Motor neuron (in vitro differentiated cells): ENCODE measurements around the gene LONP1. TPM values are rescaled to one million over a fixed set of nuclear protein-coding genes. Genes with fewer than 3 reads are reported as not detected.

ENCODE experiments used
- ATAC-seq, 8 experiments: fragments of 200-7000 bp; cut with Tn5 transposase; replicated peaks in 6 of 8; 2 replicates each; pipeline ENCODE4 v1.8.0; 2021; ENCODE audit warnings: mild to moderate bottlenecking in 8 of 8, moderate library complexity in 8 of 8
- H3K27ac ChIP-seq, 2 donors: fragments of 250-450 bp; sonication (Bioruptor Pico); 2 replicates each; pipeline ENCODE4 v1.9.0; 2021; ENCODE audit warnings: antibody characterized with exemption in 2 of 2, mild to moderate bottlenecking in 2 of 2, moderate library complexity in 1 of 2
- H3K4me1 ChIP-seq, 2 donors: fragments of 250-450 bp; sonication (Bioruptor Pico); replicated peaks in 1 of 2; 2 replicates each; pipeline ENCODE4 v1.6.1; 2021; ENCODE audit warnings: antibody characterized with exemption in 2 of 2, mild to moderate bottlenecking in 2 of 2, moderate library complexity in 1 of 2
- H3K4me3 ChIP-seq, 5 donors: fragments of 250-450 bp; sonication (Bioruptor Pico); 2 replicates each; pipeline ENCODE4 v1.9.0; 2021; ENCODE audit warnings: antibody characterized with exemption in 5 of 5, mild to moderate bottlenecking in 5 of 5, moderate library complexity in 4 of 5
- WGBS, 10 experiments: fragments of 450-650 bp; shearing (Covaris generic); methylation state at CpG; one replicate each; pipeline ENCODE4 v1.0.0; 2022; 5-methylcytosine and 5-hydroxymethylcytosine counted together
- in situ Hi-C, 9 experiments: fragments of 400-800 bp; cut with MboI; loops; one replicate each; pipeline ENCODE4 v1.15.0; 2021; ENCODE audit warnings: low sequenced_read_pairs in 9 of 9, low pct_unique_long_range_greater_than_20kb in 2 of 9; ENCODE audit not compliant: unreplicated experiment in 9 of 9
- total RNA-seq, 8 experiments: library from RNA; unstranded; fragments of 300-600 nt; gene quantifications; 2 replicates each; pipeline versions ENCODE4 v1.2.3 to v1.2.4, GENCODE V29; 2022

LONP1 gene
- total RNA-seq, 8 experiments from 2014 or later: 49.8 to 109 (median 94.9) TPM

GRCh38 chr19:5686326-5686646 lies 33.7 kb downstream of the LONP1 start:
- H3K27ac ChIP-seq: peak overlapping the region in 1 of 2 donors; percentile 45
- peak overlapping the region; percentile 24 to 43 (median 41) for H3K4me3 ChIP-seq
- H3K4me1 ChIP-seq: peaks cover 4 to 13% of the 10 kb centered on the region in 2 donors
- ATAC-seq: no peak
- WGBS, 10 experiments: 0 to 50% methylated on average over 1 to 5 of the region's 16 CpGs; no CpG with 5 or more reads in 8 of the 10 experiments
- in situ Hi-C loops: no loop called here

- H3K4me3 ChIP-seq: no peak overlapping the region
- ATAC-seq: no peak
- H3K27ac ChIP-seq: no peak overlapping the region
- 67 to 100% (median 96%) methylated on average over 3 to 9 of the region's 22 CpGs; no CpG with 5 or more reads in 2 of the 10 experiments for WGBS, 10 experiments
- in situ Hi-C loops: no loop called here
- peaks cover 4 to 12% of the 10 kb centered on the region in 2 donors for H3K4me1 ChIP-seq
Observed at GRCh38 chr19:5684694-5685430, 35.1 kb downstream of the LONP1 start.

DNA sequence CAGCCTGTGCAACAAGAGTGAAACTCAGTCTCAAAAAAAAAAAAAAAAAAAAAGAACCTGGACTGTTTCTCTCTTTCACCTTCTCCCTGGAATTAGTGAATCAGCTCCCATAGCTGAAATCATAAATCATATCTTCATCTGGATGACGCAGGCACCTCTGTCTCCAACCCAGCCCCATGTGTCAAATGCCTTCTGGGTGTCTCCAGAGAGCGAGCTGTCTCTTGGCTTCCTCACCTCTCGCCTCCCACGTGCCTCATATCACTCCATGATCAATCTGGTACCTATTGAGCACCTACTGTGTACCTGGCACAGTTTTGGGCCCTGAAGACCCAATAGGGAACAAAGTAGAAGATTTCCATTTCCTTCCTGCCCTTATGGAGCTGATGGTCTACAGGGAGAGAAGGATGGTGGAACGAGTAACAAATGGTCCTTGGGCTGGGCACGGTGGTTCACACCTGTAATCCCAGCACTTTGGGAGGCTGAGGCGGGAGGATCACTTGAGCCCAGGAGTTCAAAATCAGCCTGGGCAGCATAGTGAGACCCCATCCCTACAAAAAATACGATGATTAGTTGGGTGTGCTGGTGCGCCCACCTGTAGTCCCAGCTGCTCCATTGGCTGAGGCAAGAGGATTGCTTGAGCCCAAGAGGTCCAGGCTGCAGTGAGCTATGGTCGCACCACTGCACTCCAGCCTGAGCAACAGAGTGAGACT lies 36.6 kb downstream of the LONP1 start:
- no peak overlapping the region for H3K27ac ChIP-seq
- WGBS, 10 experiments: 61 to 100% (median 90%) methylated on average over 1 to 8 of the region's 10 CpGs; no CpG with 5 or more reads in 1 of the 10 experiments
- peaks cover 8 to 18% of the 10 kb centered on the region in 2 donors for H3K4me1 ChIP-seq
- in situ Hi-C loops: no loop called here
- H3K4me3 ChIP-seq: no peak overlapping the region
- no peak for ATAC-seq

GRCh38 chr19:5682107-5682482 lies 37.9 kb downstream of the LONP1 start:
- H3K4me3 ChIP-seq: peak overlapping the region in 3 of 5 donors; percentile 55 to 58 (median 58)
- whole genome bisulfite sequencing, 10 experiments: 80 to 100% (median 100%) methylated on average over 1 to 2 of the region's 3 CpGs; no CpG with 5 or more reads in 7 of the 10 experiments
- in situ Hi-C loops: no loop called here
- no peak for ATAC-seq
- peaks cover 8 to 18% of the 10 kb centered on the region in 2 donors for H3K4me1 ChIP-seq
- no peak overlapping the region for H3K27ac ChIP-seq

DNA sequence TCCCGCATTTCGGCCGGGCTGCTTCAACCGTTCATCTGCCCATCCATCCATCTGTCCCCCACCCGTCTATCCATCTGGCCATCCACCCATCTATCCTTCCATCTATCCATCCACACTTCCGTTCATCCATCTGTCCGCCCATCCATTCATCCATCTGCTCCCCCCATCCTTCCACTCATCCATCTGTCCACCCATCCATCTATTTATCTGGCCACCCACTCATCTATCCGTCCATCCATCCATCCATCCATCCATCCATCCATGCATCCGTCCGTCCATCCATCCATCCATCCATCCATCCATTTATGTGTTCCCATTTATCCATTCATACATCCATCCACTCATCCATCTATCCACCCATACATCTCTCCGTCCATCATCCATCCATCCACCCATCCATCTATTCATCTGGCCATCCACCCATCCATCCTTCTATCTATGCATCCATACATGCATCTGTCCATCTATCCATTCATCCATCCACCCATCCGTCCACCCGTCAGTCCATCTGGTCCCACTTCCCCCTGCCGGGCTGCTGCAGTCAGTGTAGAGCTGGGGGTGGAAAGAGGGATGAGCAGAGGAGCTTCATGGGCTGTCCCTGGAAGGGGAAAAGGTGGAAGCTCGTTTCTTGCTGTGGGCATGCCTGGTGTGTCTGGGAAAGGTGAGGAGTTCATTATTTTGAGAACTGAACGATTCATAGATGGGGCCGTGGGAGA lies 38.4 kb downstream of the LONP1 start:
- no peak for ATAC-seq
- WGBS, 10 experiments: 43 to 93% (median 64%) methylated on average over 3 to 16 of the region's 17 CpGs; no CpG with 5 or more reads in 1 of the 10 experiments
- in situ Hi-C loops: no loop called here
- H3K27ac ChIP-seq: peak overlapping the region; percentile 48 to 50
- H3K4me1 ChIP-seq: peaks cover 8 to 18% of the 10 kb centered on the region in 2 donors
- peak overlapping the region; percentile 55 to 81 (median 58) for H3K4me3 ChIP-seq

DNA sequence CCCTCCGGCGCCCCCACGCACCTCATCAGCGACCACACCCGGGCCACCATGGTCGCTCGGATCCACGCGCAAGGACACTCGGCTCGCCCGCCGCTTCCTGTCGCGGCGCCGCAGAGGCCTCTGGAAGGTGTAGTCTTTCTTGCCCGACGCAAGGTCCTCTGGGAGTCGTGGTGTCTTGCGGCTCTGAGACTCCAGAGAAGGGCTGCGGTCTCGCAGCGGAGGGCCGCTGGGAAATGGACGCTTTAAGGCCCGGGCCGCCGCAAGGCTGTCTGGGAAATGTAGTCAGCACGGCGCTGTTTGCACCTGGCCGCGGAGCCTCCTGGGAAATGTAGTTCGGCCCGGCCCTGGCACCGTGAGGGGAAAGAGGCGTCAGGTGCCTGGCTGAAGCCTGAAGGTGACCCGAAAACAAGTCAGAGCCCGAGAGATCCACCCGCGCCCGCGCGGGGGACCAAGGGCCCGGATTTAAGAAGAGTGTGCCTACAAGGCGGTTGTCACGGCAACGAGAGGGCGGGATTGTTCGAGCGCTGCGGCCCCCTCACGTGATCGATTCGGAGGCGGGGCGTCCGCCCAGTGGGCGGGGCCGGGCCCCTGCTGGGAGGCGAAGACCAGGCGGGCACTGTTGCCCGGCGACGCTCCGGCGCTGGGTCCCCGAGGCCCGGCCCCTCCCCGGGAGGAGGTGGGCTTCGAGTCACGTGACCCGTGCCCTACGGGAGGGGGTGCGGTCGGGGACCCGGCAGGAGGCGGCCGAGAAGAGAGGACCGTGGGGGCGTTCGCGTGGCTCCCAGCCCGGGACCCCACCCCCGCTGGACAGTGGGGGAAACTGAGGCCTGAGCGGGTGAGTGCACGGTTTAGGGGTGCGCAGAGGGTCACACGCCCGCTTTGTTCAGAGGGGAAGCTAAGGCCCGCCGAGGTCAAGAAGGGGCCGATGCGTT lies 39.2 kb downstream of the LONP1 start, which contains the start of the genes HSD11B1L and MICOS13:
TSS of gene HSD11B1L (plus strand) at position 591 of the 932 bp plus-strand sequence. CDS start 3,806 bp downstream, outside the sequence.
TSS of gene MICOS13 (minus strand) at position 80 of the 932 bp plus-strand sequence. CDS start at position 50, 30 bp downstream.
- in situ Hi-C loops: no loop called here
- 0 to 7% (median 1%) methylated on average over 3 to 15 of the region's 94 CpGs; no CpG with 5 or more reads in 5 of the 10 experiments for WGBS, 10 experiments
- ATAC-seq: peak; percentile 89 to 96 (median 91)
- H3K27ac ChIP-seq: peak within 1 kb of the TSS; percentile 95 to 98
- H3K4me1 ChIP-seq: peaks cover 8 to 14% of the 10 kb centered on the region in 2 donors
- peak within 1 kb of the TSS; percentile 55 to 81 (median 58) for H3K4me3 ChIP-seq

GRCh38 chr19:5680084-5680436 lies 39.9 kb downstream of the LONP1 start:
- ATAC-seq: peak; percentile 2 to 22 (median 8)
- 0 to 1% (median 1%) methylated on average over 1 to 12 of the region's 23 CpGs; no CpG with 5 or more reads in 6 of the 10 experiments for WGBS, 10 experiments
- peak overlapping the region; percentile 79 to 98 for H3K27ac ChIP-seq

DNA sequence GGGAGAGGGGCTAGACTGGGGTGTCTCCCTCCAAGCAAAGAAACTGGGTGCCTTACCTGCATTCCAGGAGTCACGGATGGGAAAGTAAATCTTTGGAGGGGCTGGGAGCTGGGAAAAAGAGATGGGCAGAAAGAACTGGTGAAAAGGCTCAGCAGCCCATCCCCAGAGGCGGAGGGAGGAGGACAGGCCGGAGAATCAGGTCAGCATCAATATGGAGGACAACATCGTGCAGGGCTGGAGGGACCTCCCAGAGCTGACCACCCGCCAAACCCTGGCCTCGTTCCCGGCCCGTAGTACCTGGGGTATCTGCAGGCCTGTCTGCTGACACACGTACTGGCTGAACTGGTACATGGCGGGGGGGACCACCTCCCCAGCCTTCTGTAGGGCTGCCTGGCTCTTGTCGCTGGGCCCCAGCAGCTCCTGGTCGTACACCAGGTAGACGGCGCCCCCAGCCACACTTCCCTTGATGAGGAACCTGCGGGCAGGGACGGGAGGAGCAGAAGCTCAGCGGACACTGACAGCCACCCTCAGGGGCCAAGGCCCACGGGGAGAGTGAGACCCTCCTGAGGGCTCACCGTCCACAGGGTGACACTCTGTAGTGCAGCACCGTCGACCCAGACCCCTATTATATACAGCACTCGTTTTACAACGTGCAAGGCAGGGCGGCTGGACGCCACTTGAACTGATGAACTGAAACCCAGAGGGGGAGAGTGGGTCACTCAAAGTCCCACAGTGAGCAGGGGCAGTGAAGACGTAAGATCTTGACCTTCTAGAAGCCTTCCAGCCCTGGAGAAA lies 40.5 kb downstream of the LONP1 start:
- WGBS, 10 experiments: 0 to 75% (median 41%) methylated on average over 1 to 13 of the region's 26 CpGs; no CpG with 5 or more reads in 1 of the 10 experiments
- Histone ChIP-seq H3K4me1 (peaks cover 8 to 14% of the 10 kb centered on the region in 2 donors), H3K27ac (peak overlapping the region; percentile 79 to 98), H3K4me3 (peak overlapping the region; percentile 55 to 81 (median 58))
- no peak for ATAC-seq
- in situ Hi-C loops: no loop called here

More at GRCh38 chr19:5680084-5680436, 39.9 kb downstream of the LONP1 start:
- peaks cover 8 to 14% of the 10 kb centered on the region in 2 donors for H3K4me1 ChIP-seq
- in situ Hi-C loops: no loop called here
- H3K4me3 ChIP-seq: peak overlapping the region; percentile 55 to 81 (median 58)

- Histone ChIP-seq H3K4me1 (peaks cover 8 to 14% of the 10 kb centered on the region in 2 donors), H3K27ac (no peak overlapping the region), H3K4me3 (no peak overlapping the region)
- WGBS, 10 experiments: 87 to 100% (median 100%) methylated on average over 1 to 6 of the region's 22 CpGs; no CpG with 5 or more reads in 7 of the 10 experiments
- in situ Hi-C loops: no loop called here
- no peak for ATAC-seq
Observed at GRCh38 chr19:5678071-5678718, 41.8 kb downstream of the LONP1 start.

- no peak overlapping the region for H3K4me3 ChIP-seq
- H3K27ac ChIP-seq: no peak overlapping the region
- peaks cover 8 to 14% of the 10 kb centered on the region in 2 donors for H3K4me1 ChIP-seq
- in situ Hi-C loops: no loop called here
- ATAC-seq: no peak
- 80 to 94% (median 90%) methylated on average over 2 to 6 of the region's 9 CpGs; no CpG with 5 or more reads in 7 of the 10 experiments for WGBS, 10 experiments
Observed at GRCh38 chr19:5677580-5677979, 42.4 kb downstream of the LONP1 start.

- in situ Hi-C loops: no loop called here
- Histone ChIP-seq H3K4me3 (no peak overlapping the region), H3K27ac (no peak overlapping the region), H3K4me1 (peaks cover 8 to 14% of the 10 kb centered on the region in 2 donors)
- no peak for ATAC-seq
- no CpG with 5 or more reads among the region's 10 CpGs for whole genome bisulfite sequencing, 10 experiments
Observed at GRCh38 chr19:5677136-5677535, 42.8 kb downstream of the LONP1 start.
